ENCODE measurements around the gene TRRAP. TPM values are rescaled to one million over a fixed set of nuclear protein-coding genes. Genes with fewer than 3 reads are reported as not detected.

The TRRAP gene
- total RNA-seq, 2 donors from 2014 or later = 23.4 to 24.3 TPM

DNA sequence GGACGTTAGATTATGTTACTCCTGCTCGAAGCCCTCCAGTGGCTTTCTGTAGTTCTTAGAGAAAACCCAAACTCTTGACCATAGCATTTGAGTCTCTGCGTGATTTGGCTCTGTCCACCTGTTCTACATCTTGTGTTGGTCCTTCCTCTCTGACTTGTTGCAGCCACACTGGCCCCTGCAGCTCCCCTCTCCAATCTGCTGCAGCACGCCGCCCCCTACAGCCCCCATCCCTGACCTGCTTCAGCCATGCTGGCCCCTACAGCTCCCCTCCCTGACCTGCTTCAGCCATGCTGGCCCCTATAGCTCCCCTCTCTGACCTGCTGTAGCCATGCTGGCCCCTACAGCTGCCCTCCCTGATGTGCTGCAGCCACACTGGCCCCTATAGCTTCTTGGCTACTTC, 29.2 kb downstream of the TRRAP start:
- no peaks in the 10 kb centered on the region for H3K9me3 ChIP-seq
- peaks cover 82% of the 10 kb centered on the region for H3K36me3 ChIP-seq
- no peak for DNase-seq (ENCODE audit: low spot score)
- no peaks in the 10 kb centered on the region for H3K4me1 ChIP-seq
- no peak overlapping the region for H3K27ac ChIP-seq
- no peaks in the 10 kb centered on the region for H3K27me3 ChIP-seq
- TF ChIP-seq CTCF (IDR thresholded peaks at IDR 0.05) = no peak
- H3K4me3 ChIP-seq = no peak overlapping the region

DNA sequence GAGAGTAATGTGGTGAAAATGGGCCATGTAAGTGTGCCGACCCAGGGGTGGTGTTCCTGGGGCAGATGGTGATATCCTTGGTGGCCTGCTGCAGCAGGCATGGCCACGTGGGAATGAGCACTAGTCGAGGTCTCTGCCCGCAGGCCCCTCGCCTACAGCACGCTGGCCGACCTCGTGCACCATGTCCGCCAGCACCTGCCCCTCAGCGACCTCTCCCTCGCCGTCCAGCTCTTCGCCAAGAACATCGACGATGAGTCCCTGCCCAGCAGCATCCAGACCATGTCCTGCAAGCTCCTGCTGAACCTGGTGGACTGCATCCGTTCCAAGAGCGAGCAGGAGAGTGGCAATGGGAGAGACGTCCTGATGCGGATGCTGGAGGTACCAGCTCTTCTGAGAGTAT, 30.3 kb downstream of the TRRAP start:
- no peaks in the 10 kb centered on the region for H3K4me1 ChIP-seq
- H3K4me3 ChIP-seq = no peak overlapping the region
- H3K27ac ChIP-seq = no peak overlapping the region
- TF ChIP-seq CTCF (IDR thresholded peaks at IDR 0.05) = no peak
- H3K27me3 ChIP-seq = no peaks in the 10 kb centered on the region
- no peaks in the 10 kb centered on the region for H3K9me3 ChIP-seq
- peaks cover 77% of the 10 kb centered on the region for H3K36me3 ChIP-seq
- DNase-seq (ENCODE audit: low spot score) = no peak

- no peaks in the 10 kb centered on the region for H3K9me3 ChIP-seq
- no peak overlapping the region for H3K4me3 ChIP-seq
- H3K27me3 ChIP-seq = no peaks in the 10 kb centered on the region
- H3K4me1 ChIP-seq = no peaks in the 10 kb centered on the region
- no peak for TF ChIP-seq CTCF (IDR thresholded peaks at IDR 0.05)
- peaks cover 74% of the 10 kb centered on the region for H3K36me3 ChIP-seq
- no peak overlapping the region for H3K27ac ChIP-seq
- DNase-seq (ENCODE audit: low spot score) = no peak
These were observed 31.2 kb downstream of the TRRAP start for GRCh38 chr7:98909487-98909886.

GRCh38 chr7:98910427-98910826, 32.1 kb downstream of the TRRAP start:
- TF ChIP-seq CTCF (IDR thresholded peaks at IDR 0.05) = no peak
- Histone ChIP-seq H3K27me3 (no peaks in the 10 kb centered on the region), H3K36me3 (peaks cover 70% of the 10 kb centered on the region), H3K27ac (no peak overlapping the region), H3K4me3 (no peak overlapping the region), H3K9me3 (no peaks in the 10 kb centered on the region), H3K4me1 (no peaks in the 10 kb centered on the region)
- no peak for DNase-seq (ENCODE audit: low spot score)

- Histone ChIP-seq H3K27me3 (no peaks in the 10 kb centered on the region), H3K4me1 (no peaks in the 10 kb centered on the region), H3K36me3 (peaks cover 73% of the 10 kb centered on the region), H3K9me3 (no peaks in the 10 kb centered on the region), H3K27ac (no peak overlapping the region), H3K4me3 (no peak overlapping the region)
- no peak for DNase-seq (ENCODE audit: low spot score)
- no peak for TF ChIP-seq CTCF (IDR thresholded peaks at IDR 0.05)
These were observed 33.6 kb downstream of the TRRAP start for GRCh38 chr7:98911916-98912315.

DNA sequence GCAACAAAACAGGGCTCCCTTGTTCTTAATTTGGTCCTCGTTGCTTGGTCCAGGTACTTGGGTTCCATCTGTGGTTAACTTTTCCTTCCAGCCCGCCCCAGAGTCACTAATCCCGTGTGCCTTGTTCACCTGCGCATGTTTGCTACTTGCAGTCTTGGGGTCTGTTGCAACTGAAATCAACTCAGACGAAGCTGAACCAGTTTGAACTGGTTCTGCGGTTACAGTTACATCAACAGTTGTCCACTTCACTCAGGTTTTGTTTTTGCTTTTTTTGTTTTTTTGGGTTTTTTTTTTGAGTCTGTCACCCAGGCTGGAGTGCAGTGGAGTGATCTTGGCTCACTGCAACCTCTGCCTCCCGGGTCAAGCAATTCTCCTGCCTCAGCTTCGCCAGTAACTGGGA, 34.7 kb downstream of the TRRAP start:
- H3K4me1 ChIP-seq = no peaks in the 10 kb centered on the region
- no peak overlapping the region for H3K4me3 ChIP-seq
- no peaks in the 10 kb centered on the region for H3K9me3 ChIP-seq
- TF ChIP-seq CTCF (IDR thresholded peaks at IDR 0.05) = no peak
- H3K27me3 ChIP-seq = no peaks in the 10 kb centered on the region
- no peak for DNase-seq (ENCODE audit: low spot score)
- H3K36me3 ChIP-seq = peaks cover 85% of the 10 kb centered on the region
- H3K27ac ChIP-seq = no peak overlapping the region
